Urinary bladder (tissue), 4 donors: ENCODE data around the gene MAP3K5. TPM values are rescaled to one million over a fixed set of nuclear protein-coding genes. Genes with fewer than 3 reads are reported as not detected.
"Not testable (repeated sequence)": the region's sequence is repeated elsewhere in the genome, so short reads cannot be mapped to it uniquely, and the experiment has no call there.

ENCODE experiments used
- DNase-seq: peaks from one replicate; pipeline ENCODE4 v3.0.0-alpha.2; 2015; ENCODE audit errors: extremely low spot score
- H3K27ac ChIP-seq: one replicate; pipeline ENCODE4 v1.5.1; 2013; ENCODE audit warnings: low read depth, mild to moderate bottlenecking, moderate library complexity
- H3K36me3 ChIP-seq: one replicate; pipeline ENCODE4 v1.6.1; 2013; ENCODE audit warnings: mild to moderate bottlenecking, moderate library complexity; ENCODE audit not compliant: insufficient read depth
- H3K4me1 ChIP-seq: one replicate; pipeline ENCODE4 v1.6.1; 2013; ENCODE audit warnings: mild to moderate bottlenecking, moderate library complexity; ENCODE audit not compliant: insufficient read depth
- H3K4me3 ChIP-seq: one replicate; pipeline ENCODE4 v1.5.1; 2013; ENCODE audit warnings: low read depth, low read length
- WGBS: extraction: QIAGEN DNeasy Blood & Tissue Kit; methylation state at CpG from one replicate; pipeline ENCODE4 v1.1.7; 2013; 5-methylcytosine and 5-hydroxymethylcytosine counted together
- polyA plus RNA-seq: library from polyadenylated mRNA; stranded (reverse); fragments of 200-250 nt; gene quantifications from one replicate; pipeline ENCODE4 v1.2.3, GENCODE V29; 2013
- total RNA-seq: library from RNA; depleted of rRNA; stranded (reverse); fragments of >200 nt; gene quantifications from one replicate; pipeline ENCODE4 v1.2.3, GENCODE V29; 2014
- donor health status: healthy with polysubstance abuse.
- donor health status: healthy.

Gene MAP3K5
- total and polyA plus RNA-seq, 2 donors, result 11.3 to 19.4 TPM

GRCh38 chr6:136726837-136727557 is 65.3 kb downstream of the MAP3K5 start:
- Histone ChIP-seq H3K36me3 (no peaks in the 10 kb centered on the region), H3K4me1 (no peaks in the 10 kb centered on the region), H3K4me3 (no peak overlapping the region), H3K27ac (no peak overlapping the region)
- WGBS, result 76% methylated on average over 3 of the region's 3 CpGs
- no peak for DNase-seq

DNA sequence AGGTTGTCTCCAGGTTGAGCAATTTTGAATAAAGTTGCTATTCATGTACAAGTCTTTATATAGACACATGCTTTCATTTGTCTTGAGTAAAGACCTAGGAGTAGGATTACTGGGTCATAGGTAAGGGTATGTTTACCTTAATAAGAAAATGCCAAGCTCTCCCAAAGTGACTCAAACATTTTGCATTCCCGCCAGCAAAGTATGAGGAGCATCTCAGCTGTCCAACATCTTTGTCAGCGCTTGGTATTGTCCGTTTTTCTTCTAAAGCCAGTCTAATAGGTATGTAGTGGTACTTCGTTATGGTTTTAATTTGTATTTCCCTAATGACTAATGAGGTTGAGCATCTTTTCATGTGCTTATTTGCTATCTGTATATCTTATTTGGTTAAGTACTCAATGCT is 67.2 kb downstream of the MAP3K5 start:
- WGBS, result 96% methylated on average over 4 of the region's 4 CpGs
- no peak for DNase-seq

GRCh38 chr6:136723780-136724179 is 68.5 kb downstream of the MAP3K5 start:
- WGBS, result 21% methylated on average over 1 of the region's 1 CpG
- H3K4me3 ChIP-seq, result no peak overlapping the region
- DNase-seq, result no peak
- H3K27ac ChIP-seq, result no peak overlapping the region
- H3K4me1 ChIP-seq, result no peaks in the 10 kb centered on the region
- H3K36me3 ChIP-seq, result no peaks in the 10 kb centered on the region

More for the DNA sequence above, 67.2 kb downstream of the MAP3K5 start:
- H3K4me1 ChIP-seq, result no peaks in the 10 kb centered on the region
- H3K36me3 ChIP-seq, result no peaks in the 10 kb centered on the region
- H3K27ac ChIP-seq, result no peak overlapping the region
- H3K4me3 ChIP-seq, result no peak overlapping the region

- H3K27ac ChIP-seq, result no peak overlapping the region
- WGBS, result 78% methylated on average over 4 of the region's 4 CpGs
- no peak for DNase-seq
- H3K36me3 ChIP-seq, result no peaks in the 10 kb centered on the region
- no peak overlapping the region for H3K4me3 ChIP-seq
- H3K4me1 ChIP-seq, result no peaks in the 10 kb centered on the region
Observed at GRCh38 chr6:136721467-136721866, 70.8 kb downstream of the MAP3K5 start.

DNA sequence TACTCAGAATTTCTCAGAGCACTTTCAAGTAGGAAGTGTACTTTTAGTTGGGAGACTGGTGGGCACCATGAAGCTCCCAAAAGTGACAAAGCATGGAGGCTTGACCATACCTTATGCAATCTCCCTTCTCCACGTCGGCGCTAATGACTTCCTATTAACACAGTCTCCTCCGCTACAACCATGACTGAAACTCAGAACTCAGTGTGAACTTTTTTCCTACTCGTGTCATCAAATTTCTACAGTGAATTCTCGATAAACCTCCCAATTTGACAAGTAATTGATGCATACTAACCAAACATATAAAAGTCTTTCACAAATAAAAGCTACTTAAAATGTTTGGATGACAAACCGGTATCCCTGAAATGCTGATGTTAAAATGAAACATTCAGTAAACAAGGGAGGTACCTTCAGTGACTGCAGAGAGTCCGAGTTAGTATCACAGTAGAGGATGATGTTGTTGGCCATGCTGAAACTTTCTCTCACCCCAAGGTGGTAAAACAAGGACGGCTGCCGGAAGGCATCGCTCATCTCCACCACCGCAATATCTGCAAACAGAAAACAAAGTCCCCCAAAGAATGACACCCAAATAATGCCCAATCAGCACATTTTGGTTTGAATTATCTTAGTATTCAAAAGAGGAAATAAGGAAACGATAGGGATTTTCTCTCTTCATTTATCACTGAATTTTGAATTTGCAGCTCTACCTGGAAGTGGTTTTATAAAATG is 72.1 kb downstream of the MAP3K5 start:
- WGBS, result 83% methylated on average over 13 of the region's 13 CpGs
- no peak overlapping the region for H3K4me3 ChIP-seq
- no peak for DNase-seq
- no peak overlapping the region for H3K27ac ChIP-seq
- H3K4me1 ChIP-seq, result peaks cover 1% of the 10 kb centered on the region
- H3K36me3 ChIP-seq, result no peaks in the 10 kb centered on the region

GRCh38 chr6:136719280-136720044 is 72.8 kb downstream of the MAP3K5 start:
- WGBS, result 81% methylated on average over 2 of the region's 2 CpGs
- Histone ChIP-seq H3K4me3 (no peak overlapping the region), H3K27ac (no peak overlapping the region), H3K36me3 (no peaks in the 10 kb centered on the region), H3K4me1 (peaks cover 1% of the 10 kb centered on the region)
- no peak for DNase-seq

GRCh38 chr6:136718476-136718875 is 73.8 kb downstream of the MAP3K5 start:
- H3K27ac ChIP-seq, result no peak overlapping the region

DNA sequence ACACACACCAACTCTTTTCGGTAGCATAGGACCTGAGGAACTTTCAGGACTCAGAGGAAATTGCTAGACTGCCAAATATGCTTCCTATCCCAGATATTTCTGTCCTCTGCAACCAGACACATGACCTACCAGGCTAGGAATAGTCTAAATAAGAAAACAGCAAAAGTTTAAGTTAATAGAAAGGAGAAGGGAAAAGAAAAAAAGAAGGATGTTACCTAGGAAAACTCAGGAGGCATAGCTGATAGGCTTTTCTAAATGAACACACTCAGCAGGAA is 74.6 kb downstream of the MAP3K5 start:
- no peak for DNase-seq
- H3K27ac ChIP-seq, result no peak overlapping the region
- H3K36me3 ChIP-seq, result no peaks in the 10 kb centered on the region
- H3K4me1 ChIP-seq, result peaks cover 1% of the 10 kb centered on the region
- WGBS, result 9% methylated on average over 1 of the region's 1 CpG
- no peak overlapping the region for H3K4me3 ChIP-seq

More at GRCh38 chr6:136718476-136718875, 73.8 kb downstream of the MAP3K5 start:
- 72% methylated on average over 1 of the region's 1 CpG for WGBS
- no peaks in the 10 kb centered on the region for H3K36me3 ChIP-seq
- peaks cover 1% of the 10 kb centered on the region for H3K4me1 ChIP-seq
- no peak overlapping the region for H3K4me3 ChIP-seq
- no peak for DNase-seq

- Histone ChIP-seq H3K4me1 (peaks cover 1% of the 10 kb centered on the region), H3K36me3 (no peaks in the 10 kb centered on the region), H3K27ac (no peak overlapping the region), H3K4me3 (no peak overlapping the region)
- DNase-seq, result no peak
- WGBS, result 53% methylated on average over 4 of the region's 4 CpGs
Observed at GRCh38 chr6:136716917-136717715, 75.2 kb downstream of the MAP3K5 start.

- WGBS, result 80% methylated on average over 4 of the region's 4 CpGs
- not testable (repeated sequence) for H3K4me1 ChIP-seq, H3K36me3 ChIP-seq, H3K4me3 ChIP-seq, H3K27ac ChIP-seq, DNase-seq
Observed at GRCh38 chr6:136712642-136713041, 79.6 kb downstream of the MAP3K5 start.

DNA sequence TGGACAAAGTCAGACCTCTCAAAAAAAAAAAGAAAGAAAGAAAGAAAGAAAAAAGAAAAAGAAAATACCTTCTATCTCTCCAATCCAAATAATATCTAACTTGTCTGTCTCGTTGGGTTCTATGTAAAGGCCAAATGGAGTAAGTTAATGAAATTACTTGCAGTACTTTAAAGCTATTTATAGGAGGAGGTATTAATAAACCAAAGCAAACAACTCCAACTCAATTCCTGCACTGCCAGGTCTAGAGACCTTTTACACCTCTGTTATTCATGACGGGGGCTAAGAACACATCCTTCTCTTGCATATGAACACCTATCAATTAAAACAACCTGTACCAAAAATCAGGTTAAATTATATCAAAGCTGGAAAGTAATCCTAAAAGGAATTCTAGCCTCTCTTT is 80.6 kb downstream of the MAP3K5 start:
- no peak overlapping the region for H3K4me3 ChIP-seq
- WGBS, result 91% methylated on average over 2 of the region's 2 CpGs

DNA sequence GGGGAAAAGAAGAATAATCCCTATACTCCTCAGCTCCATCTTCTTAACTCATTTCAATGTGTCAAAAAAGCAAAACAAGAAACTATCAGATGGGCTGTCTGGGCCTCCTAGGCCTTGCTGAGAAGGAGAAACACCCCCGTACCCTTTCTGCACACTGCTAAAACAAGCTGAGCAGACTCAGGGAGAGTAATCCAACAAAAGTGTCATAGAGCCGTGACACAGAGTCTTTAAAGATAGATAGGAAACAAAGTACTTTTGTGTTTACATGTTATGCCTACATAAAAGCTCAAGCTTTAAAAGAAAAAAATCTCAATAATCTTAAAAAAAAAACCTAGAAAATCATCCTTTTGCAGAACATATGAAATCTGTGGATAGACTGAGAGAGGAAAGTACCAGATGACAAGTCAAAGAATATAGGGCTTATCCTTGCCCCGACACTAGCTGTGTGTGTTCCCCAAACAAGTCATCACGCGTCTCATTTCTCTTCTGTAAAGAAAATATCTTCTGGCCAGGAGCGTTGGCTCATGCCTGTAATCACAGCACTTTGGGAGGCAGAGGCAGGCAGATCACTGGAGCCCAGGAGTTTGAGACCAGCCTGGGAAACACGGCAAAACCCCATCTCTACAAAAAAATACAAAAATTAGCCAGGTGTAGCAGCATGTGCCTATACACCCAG is 81.3 kb downstream of the MAP3K5 start:
- WGBS, result 67% methylated on average over 7 of the region's 7 CpGs
- no peaks in the 10 kb centered on the region for H3K36me3 ChIP-seq
- DNase-seq, result no peak
- no peaks in the 10 kb centered on the region for H3K4me1 ChIP-seq
- H3K4me3 ChIP-seq, result no peak overlapping the region
- no peak overlapping the region for H3K27ac ChIP-seq

More for the DNA sequence above, 80.6 kb downstream of the MAP3K5 start:
- H3K36me3 ChIP-seq, result no peaks in the 10 kb centered on the region
- H3K4me1 ChIP-seq, result peaks cover 1% of the 10 kb centered on the region
- no peak overlapping the region for H3K27ac ChIP-seq
- DNase-seq, result no peak

GRCh38 chr6:136709429-136709828 is 82.8 kb downstream of the MAP3K5 start:
- Histone ChIP-seq H3K27ac (no peak overlapping the region), H3K36me3 (no peaks in the 10 kb centered on the region), H3K4me3 (no peak overlapping the region), H3K4me1 (no peaks in the 10 kb centered on the region)
- no peak for DNase-seq
